HL-60 (cell line): ENCODE results near the gene ERCC3.

ENCODE experiments used
- DNase-seq, 2 experiments: peaks; one replicate each; pipeline ENCODE4 v3.0.0-alpha.2; 2010 to 2020; ENCODE audit warnings: low read depth in 1 of 2, low spot score in 1 of 2
- H3K27ac ChIP-seq: fragments of 250-450 bp; sonication (Bioruptor Pico); replicated peaks from 2 replicates; pipeline ENCODE4 v1.5.1; 2020; ENCODE audit warnings: mild to moderate bottlenecking, moderate library complexity
- H3K27me3 ChIP-seq: fragments of 250-450 bp; sonication (Bioruptor Pico); 2 replicates; pipeline ENCODE4 v1.5.1; 2021; ENCODE audit warnings: mild to moderate bottlenecking, moderate library complexity; ENCODE audit not compliant: insufficient read depth, poor library complexity, severe bottlenecking
- H3K4me3 ChIP-seq: replicated peaks from 2 replicates; pipeline ENCODE4 v1.5.1; 2011; ENCODE audit warnings: mild to moderate bottlenecking, control low read depth, low read length; ENCODE audit not compliant: insufficient read depth
- CTCF ChIP-seq: IDR thresholded peaks from one replicate; pipeline ENCODE4 v1.5.1; 2011; ENCODE audit warnings: low read length, control low read depth, inconsistent platforms; ENCODE audit not compliant: insufficient read depth
- GABPA ChIP-seq: IDR thresholded peaks from 2 replicates; pipeline ENCODE4 v1.6.1; 2012; ENCODE audit warnings: low read depth
- POLR2AphosphoS5 ChIP-seq: IDR thresholded peaks from 2 replicates; pipeline ENCODE4 v1.6.1; 2012; ENCODE audit warnings: low read depth
- REST ChIP-seq: IDR thresholded peaks from 2 replicates; pipeline ENCODE4 v1.6.1; 2012; ENCODE audit warnings: low read depth; ENCODE audit not compliant: insufficient replicate concordance
- SPI1 ChIP-seq: IDR thresholded peaks from 2 replicates; pipeline ENCODE4 v1.6.1; 2012; ENCODE audit warnings: low read depth, mild to moderate bottlenecking, borderline replicate concordance

ERCC3 gene

DNA sequence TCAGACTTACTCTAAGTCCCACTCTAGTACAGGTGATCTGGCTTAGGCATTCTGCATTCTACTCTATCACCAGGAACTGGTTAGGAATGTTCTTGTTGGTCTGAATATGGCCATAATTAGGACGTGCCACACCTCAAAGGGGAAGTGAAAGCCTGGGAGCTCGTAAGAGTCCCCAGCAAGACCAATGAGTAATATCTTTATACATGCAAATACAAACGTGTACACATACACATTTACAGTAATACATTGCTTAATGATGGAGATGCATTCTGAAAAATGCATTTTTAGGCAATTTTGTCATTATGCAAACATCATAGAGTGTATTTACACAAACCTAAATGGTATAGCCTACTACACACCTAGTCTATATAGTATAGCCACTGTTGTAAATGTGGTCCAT is 19.5 kb upstream of the ERCC3 start:
- DNase-seq: peak in 1 of 2 experiments; percentile 54
- no peak overlapping the region for H3K4me3 ChIP-seq

DNA sequence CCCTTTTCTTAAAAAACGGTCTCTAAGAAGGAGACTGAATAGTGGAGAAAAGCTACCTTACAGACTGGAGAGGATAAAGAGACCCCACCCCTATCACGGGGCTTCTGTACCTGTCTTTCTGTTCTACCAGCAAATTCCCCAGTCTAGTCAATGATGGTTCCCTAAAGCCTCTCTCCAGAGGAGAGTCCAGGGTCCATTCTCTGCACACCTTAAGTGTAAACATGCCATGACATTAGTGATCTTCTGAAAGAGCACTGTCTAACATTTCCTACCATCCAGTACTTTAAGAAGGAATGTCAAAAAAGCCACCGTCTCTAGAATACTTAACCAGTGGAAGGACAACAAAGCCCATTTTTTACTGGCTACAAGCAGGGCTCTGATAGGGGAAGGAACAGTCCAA is 17.0 kb upstream of the ERCC3 start:
- Histone ChIP-seq H3K27ac (no peak overlapping the region), H3K27me3 (no peaks in the 10 kb centered on the region), H3K4me3 (no peak overlapping the region)
- no peak for DNase-seq
- no peak for TF ChIP-seq SPI1
- TF ChIP-seq POLR2AphosphoS5: no peak
- TF ChIP-seq REST: no peak
- no peak for TF ChIP-seq CTCF
- no peak for TF ChIP-seq GABPA

More for the DNA sequence above, 19.5 kb upstream of the ERCC3 start:
- TF ChIP-seq SPI1 (peak; percentile 29; the same call in 1 of the 2 replicates), GABPA (no peak)
- H3K27me3 ChIP-seq: no peaks in the 10 kb centered on the region
- no peak overlapping the region for H3K27ac ChIP-seq

DNA sequence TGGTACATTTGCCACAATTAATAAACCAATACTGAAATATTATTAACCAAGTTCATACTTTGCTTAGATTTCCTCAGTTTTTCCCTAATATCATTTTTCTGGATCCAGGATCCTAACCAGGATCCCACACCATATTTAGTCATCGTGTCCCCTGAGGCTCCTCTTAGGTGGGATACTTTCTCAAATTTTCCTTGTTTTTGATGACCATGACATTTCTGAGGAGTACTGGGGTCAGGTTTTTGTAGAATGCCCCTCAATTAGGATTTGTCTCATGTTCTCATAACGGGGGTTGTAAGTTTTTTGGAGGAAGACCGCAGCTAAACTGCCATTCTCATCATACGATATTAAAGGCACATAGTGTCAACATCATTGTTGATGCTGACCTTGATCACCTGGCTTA is 15.5 kb upstream of the ERCC3 start:
- H3K27me3 ChIP-seq: no peaks in the 10 kb centered on the region
- no peak overlapping the region for H3K4me3 ChIP-seq
- no peak overlapping the region for H3K27ac ChIP-seq
- TF ChIP-seq POLR2AphosphoS5 (no peak), CTCF (no peak), GABPA (no peak), REST (no peak), SPI1 (no peak)
- DNase-seq: no peak

DNA sequence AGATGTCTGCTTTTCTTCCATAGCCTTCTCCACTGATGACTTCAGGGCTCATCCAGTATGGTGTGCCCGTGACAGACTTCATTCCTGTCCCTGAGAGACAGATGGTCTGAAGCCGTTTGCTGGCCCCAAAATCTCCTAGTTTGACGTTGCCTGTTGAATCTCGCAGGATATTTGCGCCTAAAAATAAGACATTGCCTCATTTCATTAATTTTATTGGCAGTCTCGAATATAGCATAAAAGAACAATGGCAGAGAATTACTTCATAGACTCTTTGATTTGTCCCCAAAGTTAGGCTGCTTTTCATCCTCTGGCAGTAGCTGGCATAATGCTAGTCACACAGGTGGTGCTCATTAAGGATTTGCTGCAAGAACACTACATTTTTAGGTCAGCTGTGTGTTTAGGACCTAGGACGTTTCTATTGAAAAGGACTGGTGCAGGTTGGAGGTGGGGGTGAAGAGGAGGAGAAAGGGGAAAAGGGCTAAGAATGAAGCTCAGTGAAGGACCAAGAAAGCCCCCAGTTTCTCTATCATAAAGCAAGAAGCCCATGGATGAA is 14.7 kb upstream of the ERCC3 start:
- Histone ChIP-seq H3K4me3 (no peak overlapping the region), H3K27ac (no peak overlapping the region), H3K27me3 (no peaks in the 10 kb centered on the region)
- DNase-seq: no peak
- TF ChIP-seq POLR2AphosphoS5 (no peak), SPI1 (no peak), REST (no peak), CTCF (no peak), GABPA (no peak)
